ENCODE measurements around the gene HRH3.

GRCh38 chr20:62269871-62270270 lies 49.8 kb upstream of the HRH3 start:
- TF ChIP-seq POLR2AphosphoS5 (IDR thresholded peaks at IDR 0.05) (no peak), CTCF (IDR thresholded peaks at IDR 0.05) (no peak)

All from transverse colon (tissue), 4 donors.